Gastrocnemius medialis (tissue), 4 donors: ENCODE results near the gene HMCN1.

Experiments
- POLR2A ChIP-seq, 2 donors: fragments of 450-650 bp; IDR thresholded peaks; one replicate each; pipeline ENCODE4 v1.6.1; 2017; ENCODE audit warnings: antibody characterized with exemption in 2 of 2, mild to moderate bottlenecking in 2 of 2, moderate library complexity in 2 of 2
- TF ChIP-seq, protein P1 (sequence below), 5 experiments: fragments of 450-650 bp in 3 of 5; fragments of 200-600 bp in 2 of 5; sonication (generic) in 2 of 5; IDR thresholded peaks in 4 of 5; conservative IDR thresholded peaks in 1 of 5; 1 replicate in 4 of 5; 2 replicates in 1 of 5; pipeline ENCODE4 v1.5.1; 2016 to 2019; ENCODE audit warnings: antibody characterized with exemption in 5 of 5, mild to moderate bottlenecking in 3 of 5, moderate library complexity in 3 of 5

DNA sequence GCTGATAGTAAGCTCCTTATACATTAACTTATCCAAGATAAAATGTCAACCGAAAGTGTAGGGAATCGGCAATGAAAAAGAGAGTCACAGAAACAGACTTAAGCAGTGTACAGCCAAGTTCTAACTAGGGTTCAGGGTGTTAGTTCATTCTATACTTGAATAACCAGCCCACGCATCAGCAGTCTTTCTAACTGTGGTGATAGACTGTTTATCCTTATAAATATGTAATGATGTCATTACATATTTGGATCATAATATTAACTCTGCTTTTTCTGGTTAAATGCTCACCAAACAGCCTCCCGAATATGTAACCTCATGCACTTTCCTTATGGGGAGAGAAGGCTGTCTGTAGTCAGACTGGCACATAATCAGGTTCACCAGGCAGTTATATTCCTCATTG is 11.0 kb downstream of the HMCN1 start:
- TF ChIP-seq, protein P1, sequence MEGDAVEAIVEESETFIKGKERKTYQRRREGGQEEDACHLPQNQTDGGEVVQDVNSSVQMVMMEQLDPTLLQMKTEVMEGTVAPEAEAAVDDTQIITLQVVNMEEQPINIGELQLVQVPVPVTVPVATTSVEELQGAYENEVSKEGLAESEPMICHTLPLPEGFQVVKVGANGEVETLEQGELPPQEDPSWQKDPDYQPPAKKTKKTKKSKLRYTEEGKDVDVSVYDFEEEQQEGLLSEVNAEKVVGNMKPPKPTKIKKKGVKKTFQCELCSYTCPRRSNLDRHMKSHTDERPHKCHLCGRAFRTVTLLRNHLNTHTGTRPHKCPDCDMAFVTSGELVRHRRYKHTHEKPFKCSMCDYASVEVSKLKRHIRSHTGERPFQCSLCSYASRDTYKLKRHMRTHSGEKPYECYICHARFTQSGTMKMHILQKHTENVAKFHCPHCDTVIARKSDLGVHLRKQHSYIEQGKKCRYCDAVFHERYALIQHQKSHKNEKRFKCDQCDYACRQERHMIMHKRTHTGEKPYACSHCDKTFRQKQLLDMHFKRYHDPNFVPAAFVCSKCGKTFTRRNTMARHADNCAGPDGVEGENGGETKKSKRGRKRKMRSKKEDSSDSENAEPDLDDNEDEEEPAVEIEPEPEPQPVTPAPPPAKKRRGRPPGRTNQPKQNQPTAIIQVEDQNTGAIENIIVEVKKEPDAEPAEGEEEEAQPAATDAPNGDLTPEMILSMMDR (IDR thresholded peaks at IDR 0.05 in 4 of 5, conservative IDR thresholded peaks at IDR 0.05 in 1 of 5), result no peak
- TF ChIP-seq POLR2A (IDR thresholded peaks at IDR 0.05), result no peak
